Stimulated activated CD4-positive, alpha-beta T cell treated with anti-CD3 and anti-CD28 coated beads, Interleukin-15, amount 100 ng/mL, for 1 hour (primary cell): Measurements from ENCODE around the gene DSG4.

Experiments used
- DNase-seq, 2 donors: peaks; one replicate each; pipeline ENCODE4 v3.0.0-alpha.2; 2020; ENCODE audit warnings: low read depth in 1 of 2, low spot score in 1 of 2

Gene DSG4

DNA sequence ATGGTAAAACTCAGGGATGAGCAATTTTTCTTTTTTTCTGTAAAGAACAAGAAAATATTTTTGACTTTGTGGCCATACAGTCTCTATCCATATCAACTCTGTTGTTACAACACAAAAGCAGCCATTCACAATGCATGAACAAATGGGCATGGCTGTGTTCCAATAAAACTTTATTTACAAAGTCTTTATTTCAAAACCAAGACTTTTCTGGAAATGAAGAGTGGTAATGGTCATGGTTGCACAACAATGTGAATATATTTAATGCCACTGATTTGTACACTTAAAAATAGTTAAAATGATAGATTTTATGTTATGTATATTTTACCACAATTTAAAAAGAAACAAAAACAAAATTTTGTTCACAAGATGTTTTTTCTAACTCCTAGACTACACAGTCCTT is 69.3 kb downstream of the DSG4 start:
- no peak for DNase-seq

DNA sequence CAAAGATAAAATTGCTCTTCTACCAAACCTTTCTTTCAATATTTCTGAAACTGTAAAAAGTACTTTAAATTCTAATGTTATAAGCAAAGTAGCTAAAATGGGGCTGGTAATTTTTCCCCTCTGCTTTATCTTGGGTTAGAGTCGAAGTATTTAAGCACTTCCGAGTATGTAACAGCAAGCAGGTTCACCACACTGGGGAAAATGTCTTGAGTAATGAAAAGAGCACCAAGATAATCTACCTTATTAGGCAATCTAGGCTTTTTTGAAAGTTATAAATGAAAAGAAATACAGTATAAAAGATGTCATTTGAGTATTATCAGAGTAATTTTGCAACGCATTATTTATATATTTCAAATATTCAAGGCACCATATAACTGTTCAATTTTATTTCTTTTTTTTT is 70.3 kb downstream of the DSG4 start:
- no peak for DNase-seq

DNA sequence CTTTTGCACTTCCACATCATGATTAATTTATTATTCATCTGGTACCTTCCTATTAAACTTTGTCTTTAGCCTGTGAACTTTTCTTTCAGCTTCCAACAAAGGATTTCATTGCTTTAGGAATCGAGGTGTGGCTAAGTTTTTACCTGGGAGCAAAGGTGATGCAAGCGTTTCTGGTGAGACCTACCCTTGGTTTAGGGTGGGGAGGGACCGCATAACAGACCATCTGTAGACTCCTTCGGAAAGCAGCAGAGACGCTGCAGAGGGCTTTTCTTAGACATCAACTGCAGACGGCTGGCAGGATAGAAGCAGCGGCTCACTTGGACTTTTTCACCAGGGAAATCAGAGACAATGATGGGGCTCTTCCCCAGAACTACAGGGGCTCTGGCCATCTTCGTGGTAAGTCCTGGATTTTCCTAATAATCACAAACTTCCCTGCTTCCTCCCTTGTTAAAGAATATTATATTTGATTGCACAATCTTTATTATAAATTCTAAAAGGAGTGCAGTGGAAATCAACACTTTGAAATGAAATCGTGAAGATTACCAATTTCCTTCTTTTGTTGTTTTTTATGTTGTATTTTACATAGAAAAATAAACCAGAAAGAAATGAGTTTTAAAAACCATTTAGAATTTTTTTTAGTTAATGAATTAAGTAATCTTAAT is 71.1 kb downstream of the DSG4 start, which contains the start of gene DSG3:
TSS of gene DSG3 (plus strand) at position 212 of the 662 bp plus-strand sequence. CDS start at position 349, 137 bp downstream.
- DNase-seq: no peak

DNA sequence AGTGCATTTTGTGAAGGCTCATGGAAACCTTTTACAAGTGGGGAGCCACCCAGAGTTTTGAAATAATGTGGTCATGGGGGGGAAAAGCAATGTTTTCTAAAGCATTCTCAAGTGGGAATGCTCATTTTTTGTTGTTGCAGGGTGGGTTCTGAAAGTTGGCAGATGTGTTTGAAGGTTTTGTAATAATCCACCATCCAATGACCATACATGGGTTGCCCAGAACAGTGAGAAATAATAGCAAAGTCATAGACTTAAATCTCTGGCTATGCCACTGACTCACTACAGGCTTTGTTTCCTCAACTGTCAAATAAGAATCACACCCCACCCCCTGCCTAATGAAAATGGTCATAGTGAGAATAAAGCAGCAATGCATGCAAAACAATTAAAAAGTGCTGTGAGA is 73.8 kb downstream of the DSG4 start:
- no peak for DNase-seq

DNA sequence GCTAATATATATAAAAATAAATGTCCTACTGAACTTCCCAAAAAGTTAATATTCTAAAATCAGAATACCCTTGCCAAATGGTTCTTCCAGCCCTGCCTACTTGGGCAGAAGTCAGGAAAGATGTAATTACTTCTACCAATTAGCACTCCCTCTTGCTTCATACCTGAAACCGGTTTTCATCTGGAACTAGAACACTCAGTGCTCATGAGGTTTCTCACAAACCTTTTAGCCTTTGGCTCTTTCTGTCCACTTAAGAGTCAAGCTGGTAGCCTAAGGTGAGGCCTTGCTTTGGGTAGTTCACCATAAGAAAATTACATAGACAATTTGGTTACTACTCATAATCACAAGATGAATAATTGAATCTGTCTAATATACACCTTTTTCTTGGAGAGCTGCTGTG is 75.0 kb downstream of the DSG4 start:
- DNase-seq: no peak

DNA sequence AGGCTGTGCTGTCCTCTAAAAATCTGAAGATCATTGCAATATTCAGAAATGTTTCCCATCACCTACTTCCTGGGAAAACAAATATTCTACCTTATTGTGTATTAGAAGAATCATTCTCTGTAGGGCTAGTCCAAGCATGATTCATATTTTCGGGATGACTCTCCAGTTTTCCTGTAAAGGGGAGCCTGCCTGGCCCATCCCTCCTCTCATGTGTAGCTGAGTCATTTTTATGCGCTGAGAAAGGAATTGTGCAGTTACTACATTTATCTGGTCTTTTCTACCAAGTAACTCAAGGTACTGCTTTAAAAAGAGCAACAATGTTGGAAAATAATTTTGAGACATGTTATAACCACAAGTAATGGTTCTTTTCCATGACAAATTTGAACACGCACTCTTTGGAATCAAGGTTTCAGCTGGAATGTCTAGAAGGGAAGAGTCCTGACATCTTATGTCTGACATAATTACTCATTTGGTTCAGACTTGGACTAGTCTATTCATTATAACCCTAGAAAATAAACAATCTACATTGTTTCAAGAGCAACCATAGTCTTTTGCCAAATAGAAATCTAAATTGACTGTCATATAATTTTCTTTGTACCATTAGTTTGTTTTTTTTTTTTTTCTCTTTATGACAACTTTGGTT is 77.6 kb downstream of the DSG4 start:
- DNase-seq: no peak
